Vagina (tissue), 2 donors: ENCODE measurements around the gene TMEM120A.

ENCODE experiments used
- POLR2A ChIP-seq, 2 donors: fragments of 450-650 bp; IDR thresholded peaks; one replicate each; pipeline ENCODE4 v1.6.1; 2017; ENCODE audit warnings: antibody characterized with exemption in 2 of 2, mild to moderate bottlenecking in 2 of 2, moderate library complexity in 2 of 2
- TF ChIP-seq, protein P1 (sequence below), 3 experiments: fragments of 450-650 bp in 2 of 3; fragments of 200-600 bp in 1 of 3; sonication (generic) in 1 of 3; IDR thresholded peaks; one replicate each; pipeline ENCODE4 v1.5.1; 2017 to 2019; ENCODE audit warnings: antibody characterized with exemption in 3 of 3, mild to moderate bottlenecking in 2 of 3, moderate library complexity in 2 of 3

DNA sequence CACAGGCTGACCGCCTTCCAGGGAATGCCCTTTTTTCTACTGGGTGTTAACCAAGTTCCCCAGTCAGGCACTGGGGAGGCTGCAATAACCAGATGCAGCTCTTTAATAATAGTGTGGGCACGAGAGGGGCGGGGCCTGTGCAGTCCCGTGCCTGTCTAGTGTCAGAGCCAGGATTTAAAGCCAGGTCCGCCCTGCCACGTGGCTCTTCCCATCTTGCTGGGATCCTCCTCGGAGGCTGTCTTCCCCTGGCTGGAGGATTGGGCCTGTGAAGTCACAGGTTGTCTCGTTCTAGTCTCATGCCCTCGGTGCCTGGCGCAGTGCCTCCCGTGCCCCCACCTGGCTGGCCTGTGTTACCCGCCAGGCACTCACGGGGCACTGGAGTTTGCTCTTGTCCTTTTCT, 25.2 kb downstream of the TMEM120A start:
- TF ChIP-seq, protein P1, sequence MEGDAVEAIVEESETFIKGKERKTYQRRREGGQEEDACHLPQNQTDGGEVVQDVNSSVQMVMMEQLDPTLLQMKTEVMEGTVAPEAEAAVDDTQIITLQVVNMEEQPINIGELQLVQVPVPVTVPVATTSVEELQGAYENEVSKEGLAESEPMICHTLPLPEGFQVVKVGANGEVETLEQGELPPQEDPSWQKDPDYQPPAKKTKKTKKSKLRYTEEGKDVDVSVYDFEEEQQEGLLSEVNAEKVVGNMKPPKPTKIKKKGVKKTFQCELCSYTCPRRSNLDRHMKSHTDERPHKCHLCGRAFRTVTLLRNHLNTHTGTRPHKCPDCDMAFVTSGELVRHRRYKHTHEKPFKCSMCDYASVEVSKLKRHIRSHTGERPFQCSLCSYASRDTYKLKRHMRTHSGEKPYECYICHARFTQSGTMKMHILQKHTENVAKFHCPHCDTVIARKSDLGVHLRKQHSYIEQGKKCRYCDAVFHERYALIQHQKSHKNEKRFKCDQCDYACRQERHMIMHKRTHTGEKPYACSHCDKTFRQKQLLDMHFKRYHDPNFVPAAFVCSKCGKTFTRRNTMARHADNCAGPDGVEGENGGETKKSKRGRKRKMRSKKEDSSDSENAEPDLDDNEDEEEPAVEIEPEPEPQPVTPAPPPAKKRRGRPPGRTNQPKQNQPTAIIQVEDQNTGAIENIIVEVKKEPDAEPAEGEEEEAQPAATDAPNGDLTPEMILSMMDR (IDR thresholded peaks at IDR 0.05) = no peak
- TF ChIP-seq POLR2A (IDR thresholded peaks at IDR 0.05) = no peak
